Calu3 (cell line): Measurements from ENCODE around the gene PLEKHA6. TPM values are rescaled to one million over a fixed set of nuclear protein-coding genes. Genes with fewer than 3 reads are reported as not detected.
A peak's percentile ranks its signal among the peaks of the same experiment; 100 is the strongest.

Experiments
- BruUV-seq: library from RNA; stranded (reverse); fragments of 400-500 nt; replicated peaks from 2 replicates; lab custom pipeline; 2021; lab: Mats Ljungman, UMichigan
- CTCF ChIA-PET: fragments of 300-600 bp; sonication (Branson Sonifier 250); formaldehyde crosslinking; loops from one replicate; lab custom pipeline; 2022; ENCODE audit warnings: antibody characterized with exemption; lab: Charles Lee
- DNase-seq: peaks from one replicate; pipeline ENCODE4 v3.0.0; 2022
- H3K27ac Mint-ChIP-seq: one replicate; pipeline ENCODE4 v1.8.0; 2022; ENCODE audit warnings: mixed read lengths; ENCODE audit not compliant: unreplicated experiment
- H3K27me3 Mint-ChIP-seq: one replicate; pipeline ENCODE4 v1.8.0; 2022; ENCODE audit warnings: mixed read lengths; ENCODE audit not compliant: unreplicated experiment
- H3K36me3 Mint-ChIP-seq: one replicate; pipeline ENCODE4 v1.8.0; 2022; ENCODE audit warnings: mild to moderate bottlenecking, moderate library complexity, mixed read lengths; ENCODE audit not compliant: insufficient read depth, unreplicated experiment
- H3K4me1 Mint-ChIP-seq: one replicate; pipeline ENCODE4 v1.8.0; 2022; ENCODE audit warnings: mild to moderate bottlenecking, low read depth, mixed read lengths; ENCODE audit not compliant: unreplicated experiment
- H3K4me3 Mint-ChIP-seq: one replicate; pipeline ENCODE4 v1.8.0; 2022; ENCODE audit warnings: mild to moderate bottlenecking, low read depth, moderate library complexity, mixed read lengths; ENCODE audit not compliant: unreplicated experiment
- H3K9me3 Mint-ChIP-seq: one replicate; pipeline ENCODE4 v1.8.0; 2022; ENCODE audit warnings: low read depth, mixed read lengths; ENCODE audit not compliant: unreplicated experiment
- CTCF ChIP-seq: fragments of 200-600 bp; IDR thresholded peaks from one replicate; pipeline ENCODE4 v1.8.0; 2022; ENCODE audit warnings: antibody characterized with exemption; ENCODE audit not compliant: unreplicated experiment
- intact Hi-C: fragments of 100-400 bp; cut with micrococcal nuclease; formaldehyde crosslinking; loops from one replicate; pipeline ENCODE4 v1.10.0; 2022; ENCODE audit not compliant: unreplicated experiment
- total RNA-seq: library from RNA; stranded (reverse); gene quantifications from 2 replicates; pipeline ENCODE4 v1.2.3, GENCODE V29; 2022

PLEKHA6 gene
- total RNA-seq, 1 experiment from 2014 or later: 101 TPM

- peaks cover 52% of the 10 kb centered on the region for H3K4me1 Mint-ChIP-seq
- no peak for TF ChIP-seq CTCF
- H3K27me3 Mint-ChIP-seq: no peaks in the 10 kb centered on the region
- DNase-seq: no peak
- peaks cover 5% of the 10 kb centered on the region for H3K36me3 Mint-ChIP-seq
- BruUV-seq: no TSS peak
- no peak overlapping the region for H3K4me3 Mint-ChIP-seq
- H3K27ac Mint-ChIP-seq: peak overlapping the region; percentile 27
- intact Hi-C loops: no loop called here
- CTCF ChIA-PET: no interaction called here
- no peaks in the 10 kb centered on the region for H3K9me3 Mint-ChIP-seq
These were observed 64.1 kb downstream of the PLEKHA6 start for GRCh38 chr1:204295671-204296070.

- Mint-ChIP-seq H3K27ac (no peak overlapping the region), H3K4me3 (no peak overlapping the region), H3K27me3 (no peaks in the 10 kb centered on the region), H3K4me1 (peaks cover 54% of the 10 kb centered on the region), H3K36me3 (peaks cover 5% of the 10 kb centered on the region), H3K9me3 (no peaks in the 10 kb centered on the region)
- CTCF ChIA-PET: interaction anchor here (1.4 kb wide), 1 partner anchor 11 kb away, joined by 3 read pairs; no protein-coding TSS in a partner anchor
- no TSS peak for BruUV-seq
- no peak for TF ChIP-seq CTCF
- no peak for DNase-seq
- intact Hi-C loops: no loop called here
These were observed 65.4 kb downstream of the PLEKHA6 start for GRCh38 chr1:204294357-204294756.

- H3K36me3 Mint-ChIP-seq: peaks cover 5% of the 10 kb centered on the region
- H3K4me3 Mint-ChIP-seq: no peak overlapping the region
- CTCF ChIA-PET: interaction anchor here (1.4 kb wide), 1 partner anchor 11 kb away, joined by 3 read pairs; no protein-coding TSS in a partner anchor
- no TSS peak for BruUV-seq
- no peak for DNase-seq
- H3K27me3 Mint-ChIP-seq: no peaks in the 10 kb centered on the region
- no peak overlapping the region for H3K27ac Mint-ChIP-seq
- intact Hi-C loops: no loop called here
- TF ChIP-seq CTCF: no peak
- no peaks in the 10 kb centered on the region for H3K9me3 Mint-ChIP-seq
- peaks cover 54% of the 10 kb centered on the region for H3K4me1 Mint-ChIP-seq
These were observed 66.0 kb downstream of the PLEKHA6 start for GRCh38 chr1:204293605-204294337.

GRCh38 chr1:204292740-204293139 lies 67.0 kb downstream of the PLEKHA6 start:
- H3K9me3 Mint-ChIP-seq: no peaks in the 10 kb centered on the region
- no peak overlapping the region for H3K4me3 Mint-ChIP-seq
- TF ChIP-seq CTCF: no peak
- BruUV-seq: no TSS peak
- DNase-seq: no peak
- peaks cover 13% of the 10 kb centered on the region for H3K36me3 Mint-ChIP-seq
- H3K27ac Mint-ChIP-seq: peak overlapping the region; percentile 9
- H3K27me3 Mint-ChIP-seq: no peaks in the 10 kb centered on the region
- H3K4me1 Mint-ChIP-seq: peaks cover 62% of the 10 kb centered on the region
- intact Hi-C loops: no loop called here
- CTCF ChIA-PET: no interaction called here
